OCI-M2 (cell line): ENCODE data around the gene LRBA.

Experiments
- DNase-seq: peaks from one replicate; lab custom pipeline; 2025; ENCODE audit not compliant: unreplicated experiment; lab: John Stamatoyannopoulos, UW

LRBA gene

GRCh38 chr4:150308824-150309472 lies 706.1 kb downstream of the LRBA start:
- no peak for DNase-seq

GRCh38 chr4:150306719-150307118 lies 708.4 kb downstream of the LRBA start:
- DNase-seq: no peak

GRCh38 chr4:150305995-150306394 lies 709.1 kb downstream of the LRBA start:
- DNase-seq: no peak

- DNase-seq: no peak
Measured at GRCh38 chr4:150302553-150302952, 712.5 kb downstream of the LRBA start.

GRCh38 chr4:150299816-150300215 lies 715.3 kb downstream of the LRBA start:
- no peak for DNase-seq

GRCh38 chr4:150297861-150298474 lies 717.1 kb downstream of the LRBA start:
- DNase-seq: no peak

- DNase-seq: no peak
Measured at GRCh38 chr4:150289881-150290280, 725.2 kb downstream of the LRBA start.

- DNase-seq: no peak
Measured at GRCh38 chr4:150289198-150289597, 725.9 kb downstream of the LRBA start.

- DNase-seq: no peak
Measured at GRCh38 chr4:150286656-150287055, 728.4 kb downstream of the LRBA start.

- DNase-seq: no peak
Measured at GRCh38 chr4:150283689-150284088, 731.4 kb downstream of the LRBA start.

- DNase-seq: no peak
Measured at GRCh38 chr4:150280975-150281374, 734.1 kb downstream of the LRBA start.

GRCh38 chr4:150280081-150280895 lies 734.8 kb downstream of the LRBA start:
- DNase-seq: no peak

- no peak for DNase-seq
Measured at GRCh38 chr4:150278206-150278605, 736.9 kb downstream of the LRBA start.

GRCh38 chr4:150268444-150268843 lies 746.6 kb downstream of the LRBA start:
- no peak for DNase-seq

- no peak for DNase-seq
Measured at GRCh38 chr4:150265806-150266205, 749.3 kb downstream of the LRBA start.

GRCh38 chr4:150264595-150265161 lies 750.4 kb downstream of the LRBA start:
- no peak for DNase-seq

- DNase-seq: no peak
Measured at GRCh38 chr4:150262611-150263010, 752.5 kb downstream of the LRBA start.

GRCh38 chr4:150261571-150261970 lies 753.5 kb downstream of the LRBA start:
- DNase-seq: no peak

GRCh38 chr4:150259861-150260567 lies 755.1 kb downstream of the LRBA start:
- no peak for DNase-seq

- no peak for DNase-seq
Measured at GRCh38 chr4:150258569-150258968, 756.5 kb downstream of the LRBA start.
